ENCODE data around the gene GUSB. TPM values are rescaled to one million over a fixed set of nuclear protein-coding genes. Genes with fewer than 3 reads are reported as not detected.

Gene GUSB
- total RNA-seq, 1 donor from 2014 or later, result 43.4 TPM

DNA sequence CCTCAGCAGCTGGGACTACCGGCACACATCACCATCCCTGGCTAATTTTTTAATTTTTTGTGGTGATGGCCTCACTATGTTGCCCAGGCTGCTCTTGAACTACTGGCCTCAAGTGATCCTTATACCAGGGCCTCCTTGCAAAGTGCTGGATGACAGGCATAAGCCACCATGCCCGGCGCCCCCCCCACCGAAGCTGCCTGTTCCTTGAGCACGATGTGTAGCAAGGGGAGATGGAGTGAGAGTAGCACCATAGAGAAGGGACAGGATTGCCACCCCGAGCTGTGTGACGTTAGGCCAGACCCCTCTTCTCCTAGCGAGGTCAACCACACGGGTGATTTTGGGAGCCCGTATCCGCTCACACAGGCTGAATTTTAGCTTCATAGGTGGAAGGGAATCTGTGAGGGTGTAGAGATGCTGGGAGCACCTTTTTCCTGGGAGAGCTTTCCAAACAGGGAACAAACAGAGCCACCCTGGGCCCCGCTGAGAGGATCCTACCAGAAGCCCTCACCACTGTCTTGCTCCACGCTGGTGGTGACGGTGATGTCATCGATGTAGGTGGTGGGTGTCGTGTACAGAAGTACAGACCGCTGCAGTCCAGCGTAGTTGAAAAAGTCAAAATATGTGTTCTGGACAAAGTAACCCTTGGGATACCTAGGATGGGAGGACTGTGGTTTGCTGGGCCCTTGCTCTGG is 3.0 kb downstream of the GUSB start:
- Mint-ChIP-seq H3K4me1 (ENCODE audit: low read depth, unreplicated experiment) (no peaks in the 10 kb centered on the region), H3K27ac (ENCODE audit: unreplicated experiment) (no peak overlapping the region), H3K36me3 (ENCODE audit: unreplicated experiment) (no peaks in the 10 kb centered on the region), H3K27me3 (ENCODE audit: unreplicated experiment) (peaks cover 2% of the 10 kb centered on the region), H3K4me3 (ENCODE audit: unreplicated experiment) (no peak overlapping the region), H3K9me3 (ENCODE audit: unreplicated experiment) (peaks cover 2% of the 10 kb centered on the region)
- no peak for TF ChIP-seq CTCF (IDR thresholded peaks at IDR 0.05; ENCODE audit: partially characterized antibody, unreplicated experiment)
- no peak for DNase-seq

DNA sequence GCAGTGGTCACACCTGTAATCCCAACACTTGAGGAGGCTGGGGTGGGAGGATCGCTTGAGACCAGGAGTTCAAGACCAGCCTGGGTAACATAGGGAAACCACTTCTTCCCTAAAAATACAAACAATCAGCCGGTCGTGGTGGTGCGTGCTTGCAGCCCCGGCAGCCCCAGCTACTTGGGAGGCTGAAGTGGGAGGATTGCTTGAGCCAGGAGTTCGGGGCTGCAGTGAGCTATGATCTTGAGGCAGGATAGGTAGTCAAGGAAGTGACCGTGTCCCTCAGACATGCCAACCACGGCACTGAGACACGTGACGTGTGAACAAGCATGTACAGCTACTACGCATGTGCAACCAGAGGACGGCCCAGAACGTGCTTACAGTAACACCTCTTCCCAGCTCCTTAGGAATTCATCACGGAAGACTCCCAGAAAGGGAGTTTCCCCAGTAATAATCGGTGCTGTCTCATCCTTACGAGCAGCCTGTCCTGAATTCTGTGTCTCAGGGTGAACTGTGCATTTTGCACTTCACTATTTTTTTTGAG is 5.3 kb downstream of the GUSB start:
- Mint-ChIP-seq H3K9me3 (ENCODE audit: unreplicated experiment) (peaks cover 4% of the 10 kb centered on the region), H3K27ac (ENCODE audit: unreplicated experiment) (no peak overlapping the region), H3K27me3 (ENCODE audit: unreplicated experiment) (peaks cover 4% of the 10 kb centered on the region), H3K36me3 (ENCODE audit: unreplicated experiment) (peaks cover 4% of the 10 kb centered on the region), H3K4me1 (ENCODE audit: low read depth, unreplicated experiment) (no peaks in the 10 kb centered on the region), H3K4me3 (ENCODE audit: unreplicated experiment) (no peak overlapping the region)
- DNase-seq, result no peak
- TF ChIP-seq CTCF (IDR thresholded peaks at IDR 0.05; ENCODE audit: partially characterized antibody, unreplicated experiment), result no peak

DNA sequence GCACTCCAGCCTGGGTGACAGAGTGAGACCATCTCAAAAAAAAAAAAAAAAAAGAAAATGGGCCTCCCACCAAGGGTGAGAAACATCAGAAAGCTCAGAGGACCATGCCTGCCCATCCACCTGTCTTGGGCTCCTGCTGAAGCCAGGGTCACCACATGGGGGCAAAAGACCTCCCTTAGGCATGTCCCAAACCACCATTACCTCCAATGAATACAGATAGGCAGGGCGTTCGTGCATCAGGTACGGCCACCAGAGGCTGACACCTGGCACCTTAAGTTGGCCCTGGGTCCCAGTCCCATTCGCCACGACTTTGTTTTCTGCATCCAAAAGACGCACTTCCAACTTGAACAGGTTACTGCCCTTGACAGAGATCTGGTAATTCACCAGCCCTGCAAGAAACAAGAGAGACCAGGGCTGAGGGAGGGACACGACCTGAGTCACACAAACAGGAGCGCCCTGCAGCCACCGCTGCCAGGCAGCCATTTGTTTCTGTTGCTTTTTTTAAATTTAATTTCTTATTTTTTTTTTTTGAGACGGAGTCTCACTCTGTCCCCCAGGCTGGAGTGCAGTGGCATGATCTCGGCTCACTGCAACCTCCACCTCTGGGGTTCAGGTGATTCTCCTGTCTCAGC is 6.1 kb downstream of the GUSB start:
- Mint-ChIP-seq H3K27me3 (ENCODE audit: unreplicated experiment) (peaks cover 4% of the 10 kb centered on the region), H3K4me1 (ENCODE audit: low read depth, unreplicated experiment) (no peaks in the 10 kb centered on the region), H3K36me3 (ENCODE audit: unreplicated experiment) (peaks cover 4% of the 10 kb centered on the region), H3K27ac (ENCODE audit: unreplicated experiment) (no peak overlapping the region), H3K4me3 (ENCODE audit: unreplicated experiment) (no peak overlapping the region), H3K9me3 (ENCODE audit: unreplicated experiment) (peaks cover 4% of the 10 kb centered on the region)
- DNase-seq, result no peak
- no peak for TF ChIP-seq CTCF (IDR thresholded peaks at IDR 0.05; ENCODE audit: partially characterized antibody, unreplicated experiment)

GRCh38 chr7:65974876-65975275 is 7.1 kb downstream of the GUSB start:
- H3K36me3 Mint-ChIP-seq (ENCODE audit: unreplicated experiment), result peaks cover 4% of the 10 kb centered on the region
- H3K9me3 Mint-ChIP-seq (ENCODE audit: unreplicated experiment), result peaks cover 4% of the 10 kb centered on the region
- H3K27ac Mint-ChIP-seq (ENCODE audit: unreplicated experiment), result no peak overlapping the region
- TF ChIP-seq CTCF (IDR thresholded peaks at IDR 0.05; ENCODE audit: partially characterized antibody, unreplicated experiment), result no peak
- no peak for DNase-seq
- no peaks in the 10 kb centered on the region for H3K4me1 Mint-ChIP-seq (ENCODE audit: low read depth, unreplicated experiment)
- no peak overlapping the region for H3K4me3 Mint-ChIP-seq (ENCODE audit: unreplicated experiment)
- H3K27me3 Mint-ChIP-seq (ENCODE audit: unreplicated experiment), result peaks cover 4% of the 10 kb centered on the region

Data from glutamatergic neuron (in vitro differentiated cells).